HAP-1 (cell line): Measurements from ENCODE around the gene RNASE11.
"Not testable (repeated sequence)": the region's sequence is repeated elsewhere in the genome, so short reads cannot be mapped to it uniquely, and the experiment has no call there.

ENCODE experiments used
- DNase-seq, 2 experiments: peaks; one replicate each; pipeline ENCODE4 v3.0.0-alpha.2; 2016 to 2020; ENCODE audit warnings: low spot score in 2 of 2
- H3K27me3 ChIP-seq: fragments of 250-450 bp; sonication (Bioruptor Pico); 2 replicates; pipeline ENCODE4 v1.5.1; 2020; ENCODE audit warnings: low read depth, mild to moderate bottlenecking, moderate library complexity
- H3K36me3 ChIP-seq: fragments of 250-450 bp; sonication (Bioruptor Pico); replicated peaks from 2 replicates; pipeline ENCODE4 v1.5.1; 2020; ENCODE audit warnings: mild to moderate bottlenecking
- H3K4me1 ChIP-seq: fragments of 250-450 bp; sonication (Bioruptor Pico); 2 replicates; pipeline ENCODE4 v1.5.1; 2020; ENCODE audit warnings: mild to moderate bottlenecking
- H3K4me3 ChIP-seq: fragments of 250-450 bp; sonication (Bioruptor Pico); 2 replicates; pipeline ENCODE4 v1.5.1; 2020; ENCODE audit warnings: mild to moderate bottlenecking, moderate library complexity
- H3K9me3 ChIP-seq: fragments of 250-450 bp; sonication (Bioruptor Pico); 2 replicates; pipeline ENCODE4 v1.5.1; 2020; ENCODE audit warnings: mild to moderate bottlenecking, moderate library complexity
- in situ Hi-C: fragments of 300-500 bp; cut with MboI; formaldehyde crosslinking; loops from 3 replicates; pipeline ENCODE4 v1.14.3; 2020; ENCODE audit warnings: low sequenced_read_pairs, inconsistent platforms, mixed read lengths

The RNASE11 gene

GRCh38 chr14:20622816-20623291 is 35.1 kb upstream of the RNASE11 start:
- H3K4me1 ChIP-seq: peaks cover 6% of the 10 kb centered on the region

GRCh38 chr14:20620798-20621478 is 33.1 kb upstream of the RNASE11 start:
- H3K9me3 ChIP-seq: no peaks in the 10 kb centered on the region; the same call in 1 of the 2 replicates
- peaks cover 6% of the 10 kb centered on the region for H3K4me1 ChIP-seq
- no peaks in the 10 kb centered on the region for H3K36me3 ChIP-seq
- DNase-seq: no peak
- H3K27me3 ChIP-seq: no peaks in the 10 kb centered on the region
- in situ Hi-C loops: no loop called here
- no peak overlapping the region for H3K4me3 ChIP-seq

More at GRCh38 chr14:20622816-20623291, 35.1 kb upstream of the RNASE11 start:
- Histone ChIP-seq H3K4me3 (no peak overlapping the region), H3K36me3 (no peaks in the 10 kb centered on the region), H3K9me3 (no peaks in the 10 kb centered on the region; the same call in 1 of the 2 replicates), H3K27me3 (peaks cover 5% of the 10 kb centered on the region; the same call in 1 of the 2 replicates)
- no peak for DNase-seq
- in situ Hi-C loops: no loop called here

- H3K4me1 ChIP-seq, DNase-seq, H3K36me3 ChIP-seq, in situ Hi-C loops, H3K4me3 ChIP-seq, H3K27me3 ChIP-seq, H3K9me3 ChIP-seq: not testable (repeated sequence)
Measured at GRCh38 chr14:20619688-20620087, 31.9 kb upstream of the RNASE11 start.

- Histone ChIP-seq H3K4me1 (peaks cover 10% of the 10 kb centered on the region), H3K36me3 (no peaks in the 10 kb centered on the region), H3K9me3 (no peaks in the 10 kb centered on the region), H3K27me3 (no peaks in the 10 kb centered on the region), H3K4me3 (no peak overlapping the region)
- peak in 1 of 2 experiments; percentile 65 for DNase-seq
- in situ Hi-C loops: no loop called here
Measured at GRCh38 chr14:20618271-20618749, 30.5 kb upstream of the RNASE11 start.

- Histone ChIP-seq H3K4me3 (no peak overlapping the region), H3K27me3 (no peaks in the 10 kb centered on the region), H3K36me3 (no peaks in the 10 kb centered on the region), H3K9me3 (no peaks in the 10 kb centered on the region), H3K4me1 (peaks cover 10% of the 10 kb centered on the region)
- no peak for DNase-seq
- in situ Hi-C loops: no loop called here
Measured at GRCh38 chr14:20617138-20618003, 29.6 kb upstream of the RNASE11 start.

GRCh38 chr14:20615996-20616395 is 28.2 kb upstream of the RNASE11 start:
- H3K4me1 ChIP-seq: peaks cover 10% of the 10 kb centered on the region
- no peak for DNase-seq
- no peaks in the 10 kb centered on the region for H3K9me3 ChIP-seq
- no peaks in the 10 kb centered on the region for H3K36me3 ChIP-seq
- H3K4me3 ChIP-seq: no peak overlapping the region
- in situ Hi-C loops: no loop called here
- no peaks in the 10 kb centered on the region for H3K27me3 ChIP-seq

GRCh38 chr14:20614038-20614840 is 26.4 kb upstream of the RNASE11 start:
- in situ Hi-C loops: no loop called here
- peak; percentile 57 to 76 for DNase-seq
- Histone ChIP-seq H3K4me1 (peaks cover 12% of the 10 kb centered on the region), H3K36me3 (no peaks in the 10 kb centered on the region), H3K9me3 (no peaks in the 10 kb centered on the region), H3K4me3 (peak overlapping the region; percentile 51), H3K27me3 (no peaks in the 10 kb centered on the region)

GRCh38 chr14:20613094-20614037 is 25.6 kb upstream of the RNASE11 start:
- peaks cover 16% of the 10 kb centered on the region for H3K4me1 ChIP-seq
- H3K4me3 ChIP-seq: peak overlapping the region; percentile 51
- H3K27me3 ChIP-seq: no peaks in the 10 kb centered on the region
- no peaks in the 10 kb centered on the region for H3K9me3 ChIP-seq
- peak; percentile 91 to 98 for DNase-seq
- in situ Hi-C loops: no loop called here
- H3K36me3 ChIP-seq: no peaks in the 10 kb centered on the region

GRCh38 chr14:20612403-20612802 is 24.6 kb upstream of the RNASE11 start:
- in situ Hi-C loops: no loop called here
- Histone ChIP-seq H3K4me1 (peaks cover 13% of the 10 kb centered on the region), H3K4me3 (no peak overlapping the region)

GRCh38 chr14:20611277-20611676 is 23.5 kb upstream of the RNASE11 start:
- Histone ChIP-seq H3K4me3 (no peak overlapping the region), H3K36me3 (no peaks in the 10 kb centered on the region), H3K9me3 (no peaks in the 10 kb centered on the region), H3K4me1 (peaks cover 13% of the 10 kb centered on the region), H3K27me3 (no peaks in the 10 kb centered on the region)
- in situ Hi-C loops: no loop called here
- no peak for DNase-seq

More at GRCh38 chr14:20612403-20612802, 24.6 kb upstream of the RNASE11 start:
- Histone ChIP-seq H3K36me3 (no peaks in the 10 kb centered on the region), H3K27me3 (no peaks in the 10 kb centered on the region), H3K9me3 (no peaks in the 10 kb centered on the region)
- no peak for DNase-seq

- peak; percentile 91 for DNase-seq
- Histone ChIP-seq H3K4me3 (peak overlapping the region; percentile 78), H3K36me3 (no peaks in the 10 kb centered on the region), H3K27me3 (no peaks in the 10 kb centered on the region), H3K4me1 (peaks cover 13% of the 10 kb centered on the region), H3K9me3 (no peaks in the 10 kb centered on the region)
- in situ Hi-C loops: no loop called here
Measured at GRCh38 chr14:20610002-20610765, 22.4 kb upstream of the RNASE11 start.
